HEK293 (cell line): ENCODE data around the gene DST.

ENCODE experiments used
- CTCF ChIA-PET: fragments of 350-600 bp; formaldehyde crosslinking; extraction: SDS; loops from one replicate; lab custom pipeline; 2021; ENCODE audit warnings: antibody characterized with exemption; lab: Yijun Ruan, JAX
- POLR2A ChIA-PET: fragments of 300-600 bp; formaldehyde crosslinking; extraction: SDS; loops from one replicate; lab custom pipeline; 2020; ENCODE audit warnings: antibody characterized with exemption, inconsistent platforms; lab: Yijun Ruan, JAX
- H3K27ac ChIP-seq: fragments of 200-500 bp; sonication (Bioruptor generic); 2 replicates; pipeline ENCODE4 v1.5.1; 2014; ENCODE audit warnings: low read depth, low read length, control low read depth, inconsistent platforms; ENCODE audit errors: extremely low read depth
- H3K36me3 ChIP-seq, 2 experiments: fragments of 200-500 bp in 1 of 2; sonication (Bioruptor generic) in 1 of 2; 1 replicate in 1 of 2; 2 replicates in 1 of 2; pipeline ENCODE4 v1.5.1; 2014 to 2017; ENCODE audit warnings: inconsistent platforms in 2 of 2, low read length in 2 of 2; ENCODE audit not compliant: control insufficient read depth in 2 of 2, insufficient read depth in 1 of 2
- H3K4me1 ChIP-seq: fragments of 200-500 bp; sonication (Bioruptor generic); 2 replicates; pipeline ENCODE4 v1.5.1; 2014; ENCODE audit warnings: mild to moderate bottlenecking, low read length, inconsistent platforms; ENCODE audit not compliant: control insufficient read depth, insufficient read depth
- H3K4me3 ChIP-seq: 2 replicates; pipeline ENCODE4 v1.5.1; 2011; ENCODE audit warnings: low read depth, mild to moderate bottlenecking, control low read depth, low read length, moderate library complexity
- H3K9me3 ChIP-seq: fragments of 200-500 bp; sonication (Bioruptor generic); 2 replicates; pipeline ENCODE4 v1.5.1; 2014; ENCODE audit warnings: low read depth, low read length, inconsistent platforms; ENCODE audit not compliant: control insufficient read depth, insufficient read depth
- GLIS2 ChIP-seq: fragments of 450-650 bp; formaldehyde crosslinking; IDR thresholded peaks from 2 replicates; pipeline ENCODE4 v1.5.1; 2016; ENCODE audit warnings: missing biosample characterization, missing genetic modification characterization
- KLF16 ChIP-seq: fragments of 450-650 bp; formaldehyde crosslinking; IDR thresholded peaks from 2 replicates; pipeline ENCODE4 v1.5.1; 2017; ENCODE audit warnings: missing biosample characterization, missing genetic modification characterization
- OSR2 ChIP-seq: fragments of 450-650 bp; formaldehyde crosslinking; IDR thresholded peaks from 2 replicates; pipeline ENCODE4 v1.5.1; 2016; ENCODE audit warnings: missing biosample characterization, missing genetic modification characterization
- SCRT1 ChIP-seq: fragments of 450-650 bp; formaldehyde crosslinking; IDR thresholded peaks from 2 replicates; pipeline ENCODE4 v1.5.1; 2016; ENCODE audit warnings: missing biosample characterization, missing genetic modification characterization, borderline replicate concordance
- SP3 ChIP-seq: fragments of 450-650 bp; formaldehyde crosslinking; IDR thresholded peaks from 2 replicates; pipeline ENCODE4 v1.5.1; 2016; ENCODE audit warnings: missing biosample characterization, missing genetic modification characterization
- ZBTB8A ChIP-seq: fragments of 450-650 bp; formaldehyde crosslinking; IDR thresholded peaks from 2 replicates; pipeline ENCODE4 v1.5.1; 2016; ENCODE audit warnings: missing biosample characterization, missing genetic modification characterization
- ZEB2 ChIP-seq: fragments of 450-650 bp; formaldehyde crosslinking; IDR thresholded peaks from 2 replicates; pipeline ENCODE4 v1.5.1; 2016; ENCODE audit warnings: missing biosample characterization, missing genetic modification characterization
- ZFHX2 ChIP-seq: fragments of 450-650 bp; formaldehyde crosslinking; conservative IDR thresholded peaks from 2 replicates; pipeline ENCODE4 v1.5.1; 2016; ENCODE audit warnings: missing biosample characterization, missing genetic modification characterization
- ZNF404 ChIP-seq: fragments of 450-650 bp; formaldehyde crosslinking; IDR thresholded peaks from 2 replicates; pipeline ENCODE4 v1.5.1; 2017; ENCODE audit warnings: missing biosample characterization, missing genetic modification characterization
- ZNF600 ChIP-seq: fragments of 450-650 bp; formaldehyde crosslinking; IDR thresholded peaks from 2 replicates; pipeline ENCODE4 v1.5.1; 2016; ENCODE audit warnings: missing biosample characterization, missing genetic modification characterization
- ZNF610 ChIP-seq: fragments of 450-650 bp; formaldehyde crosslinking; IDR thresholded peaks from 2 replicates; pipeline ENCODE4 v1.5.1; 2016; ENCODE audit warnings: missing biosample characterization, missing genetic modification characterization, borderline replicate concordance
- ZNF629 ChIP-seq: fragments of 450-650 bp; formaldehyde crosslinking; IDR thresholded peaks from 2 replicates; pipeline ENCODE4 v1.5.1; 2017; ENCODE audit warnings: missing biosample characterization, missing genetic modification characterization
- ZNF791 ChIP-seq: fragments of 450-650 bp; formaldehyde crosslinking; IDR thresholded peaks from 2 replicates; pipeline ENCODE4 v1.5.1; 2016; ENCODE audit warnings: missing biosample characterization, missing genetic modification characterization
- TF ChIP-seq, protein P1 (sequence below): fragments of 450-650 bp; formaldehyde crosslinking; IDR thresholded peaks from 2 replicates; pipeline ENCODE4 v1.5.1; 2016; ENCODE audit warnings: missing biosample characterization, missing genetic modification characterization, borderline replicate concordance
- TF ChIP-seq, protein P2 (sequence below): fragments of 450-650 bp; formaldehyde crosslinking; IDR thresholded peaks from 2 replicates; pipeline ENCODE4 v1.5.1; 2016; ENCODE audit warnings: missing biosample characterization, missing genetic modification characterization
- TF ChIP-seq, protein P3 (sequence below): fragments of 450-650 bp; formaldehyde crosslinking; IDR thresholded peaks from 2 replicates; pipeline ENCODE4 v1.5.0; 2017; ENCODE audit warnings: missing biosample characterization, missing genetic modification characterization, borderline replicate concordance
- TF ChIP-seq, protein P4 (sequence below): fragments of 450-650 bp; formaldehyde crosslinking; IDR thresholded peaks from 2 replicates; pipeline ENCODE4 v1.5.1; 2017; ENCODE audit warnings: missing biosample characterization, missing genetic modification characterization
- TF ChIP-seq, protein P5 (sequence below): fragments of 450-650 bp; formaldehyde crosslinking; IDR thresholded peaks from 2 replicates; pipeline ENCODE4 v1.5.1; 2016; ENCODE audit warnings: missing biosample characterization, missing genetic modification characterization

Gene DST

DNA sequence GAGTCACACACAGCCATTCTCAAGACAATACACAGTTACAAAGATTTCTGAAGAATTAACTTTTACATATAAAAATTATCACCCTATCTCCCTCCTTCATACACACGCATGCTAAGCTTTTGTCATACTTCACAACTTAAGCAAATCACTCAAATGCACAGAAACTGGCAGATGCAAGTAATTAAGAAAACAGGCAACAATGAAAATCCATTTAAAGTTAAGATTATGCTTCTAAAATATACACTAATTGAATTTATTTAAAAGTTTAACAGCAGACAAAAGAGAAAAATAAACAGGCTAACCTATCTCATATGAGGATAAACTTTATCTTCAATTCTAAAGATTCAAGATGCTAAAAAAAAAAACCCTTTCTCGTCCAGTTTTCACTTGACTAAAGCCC, 68.4 kb downstream of the DST start (continued):
- TF ChIP-seq, protein P1, sequence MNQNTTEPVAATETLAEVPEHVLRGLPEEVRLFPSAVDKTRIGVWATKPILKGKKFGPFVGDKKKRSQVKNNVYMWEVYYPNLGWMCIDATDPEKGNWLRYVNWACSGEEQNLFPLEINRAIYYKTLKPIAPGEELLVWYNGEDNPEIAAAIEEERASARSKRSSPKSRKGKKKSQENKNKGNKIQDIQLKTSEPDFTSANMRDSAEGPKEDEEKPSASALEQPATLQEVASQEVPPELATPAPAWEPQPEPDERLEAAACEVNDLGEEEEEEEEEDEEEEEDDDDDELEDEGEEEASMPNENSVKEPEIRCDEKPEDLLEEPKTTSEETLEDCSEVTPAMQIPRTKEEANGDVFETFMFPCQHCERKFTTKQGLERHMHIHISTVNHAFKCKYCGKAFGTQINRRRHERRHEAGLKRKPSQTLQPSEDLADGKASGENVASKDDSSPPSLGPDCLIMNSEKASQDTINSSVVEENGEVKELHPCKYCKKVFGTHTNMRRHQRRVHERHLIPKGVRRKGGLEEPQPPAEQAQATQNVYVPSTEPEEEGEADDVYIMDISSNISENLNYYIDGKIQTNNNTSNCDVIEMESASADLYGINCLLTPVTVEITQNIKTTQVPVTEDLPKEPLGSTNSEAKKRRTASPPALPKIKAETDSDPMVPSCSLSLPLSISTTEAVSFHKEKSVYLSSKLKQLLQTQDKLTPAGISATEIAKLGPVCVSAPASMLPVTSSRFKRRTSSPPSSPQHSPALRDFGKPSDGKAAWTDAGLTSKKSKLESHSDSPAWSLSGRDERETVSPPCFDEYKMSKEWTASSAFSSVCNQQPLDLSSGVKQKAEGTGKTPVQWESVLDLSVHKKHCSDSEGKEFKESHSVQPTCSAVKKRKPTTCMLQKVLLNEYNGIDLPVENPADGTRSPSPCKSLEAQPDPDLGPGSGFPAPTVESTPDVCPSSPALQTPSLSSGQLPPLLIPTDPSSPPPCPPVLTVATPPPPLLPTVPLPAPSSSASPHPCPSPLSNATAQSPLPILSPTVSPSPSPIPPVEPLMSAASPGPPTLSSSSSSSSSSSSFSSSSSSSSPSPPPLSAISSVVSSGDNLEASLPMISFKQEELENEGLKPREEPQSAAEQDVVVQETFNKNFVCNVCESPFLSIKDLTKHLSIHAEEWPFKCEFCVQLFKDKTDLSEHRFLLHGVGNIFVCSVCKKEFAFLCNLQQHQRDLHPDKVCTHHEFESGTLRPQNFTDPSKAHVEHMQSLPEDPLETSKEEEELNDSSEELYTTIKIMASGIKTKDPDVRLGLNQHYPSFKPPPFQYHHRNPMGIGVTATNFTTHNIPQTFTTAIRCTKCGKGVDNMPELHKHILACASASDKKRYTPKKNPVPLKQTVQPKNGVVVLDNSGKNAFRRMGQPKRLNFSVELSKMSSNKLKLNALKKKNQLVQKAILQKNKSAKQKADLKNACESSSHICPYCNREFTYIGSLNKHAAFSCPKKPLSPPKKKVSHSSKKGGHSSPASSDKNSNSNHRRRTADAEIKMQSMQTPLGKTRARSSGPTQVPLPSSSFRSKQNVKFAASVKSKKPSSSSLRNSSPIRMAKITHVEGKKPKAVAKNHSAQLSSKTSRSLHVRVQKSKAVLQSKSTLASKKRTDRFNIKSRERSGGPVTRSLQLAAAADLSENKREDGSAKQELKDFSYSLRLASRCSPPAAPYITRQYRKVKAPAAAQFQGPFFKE (tag by site-specific recombination), result no peak
- no peak for TF ChIP-seq ZNF610
- TF ChIP-seq ZNF791 (tag by site-specific recombination), result no peak
- TF ChIP-seq ZBTB8A (tag by site-specific recombination), result no peak
- TF ChIP-seq, protein P2, sequence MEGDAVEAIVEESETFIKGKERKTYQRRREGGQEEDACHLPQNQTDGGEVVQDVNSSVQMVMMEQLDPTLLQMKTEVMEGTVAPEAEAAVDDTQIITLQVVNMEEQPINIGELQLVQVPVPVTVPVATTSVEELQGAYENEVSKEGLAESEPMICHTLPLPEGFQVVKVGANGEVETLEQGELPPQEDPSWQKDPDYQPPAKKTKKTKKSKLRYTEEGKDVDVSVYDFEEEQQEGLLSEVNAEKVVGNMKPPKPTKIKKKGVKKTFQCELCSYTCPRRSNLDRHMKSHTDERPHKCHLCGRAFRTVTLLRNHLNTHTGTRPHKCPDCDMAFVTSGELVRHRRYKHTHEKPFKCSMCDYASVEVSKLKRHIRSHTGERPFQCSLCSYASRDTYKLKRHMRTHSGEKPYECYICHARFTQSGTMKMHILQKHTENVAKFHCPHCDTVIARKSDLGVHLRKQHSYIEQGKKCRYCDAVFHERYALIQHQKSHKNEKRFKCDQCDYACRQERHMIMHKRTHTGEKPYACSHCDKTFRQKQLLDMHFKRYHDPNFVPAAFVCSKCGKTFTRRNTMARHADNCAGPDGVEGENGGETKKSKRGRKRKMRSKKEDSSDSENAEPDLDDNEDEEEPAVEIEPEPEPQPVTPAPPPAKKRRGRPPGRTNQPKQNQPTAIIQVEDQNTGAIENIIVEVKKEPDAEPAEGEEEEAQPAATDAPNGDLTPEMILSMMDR (tag by site-specific recombination), result no peak
- no peak for TF ChIP-seq ZFHX2 (tag by site-specific recombination)
- no peak for TF ChIP-seq OSR2 (tag by site-specific recombination)
- TF ChIP-seq, protein P3, sequence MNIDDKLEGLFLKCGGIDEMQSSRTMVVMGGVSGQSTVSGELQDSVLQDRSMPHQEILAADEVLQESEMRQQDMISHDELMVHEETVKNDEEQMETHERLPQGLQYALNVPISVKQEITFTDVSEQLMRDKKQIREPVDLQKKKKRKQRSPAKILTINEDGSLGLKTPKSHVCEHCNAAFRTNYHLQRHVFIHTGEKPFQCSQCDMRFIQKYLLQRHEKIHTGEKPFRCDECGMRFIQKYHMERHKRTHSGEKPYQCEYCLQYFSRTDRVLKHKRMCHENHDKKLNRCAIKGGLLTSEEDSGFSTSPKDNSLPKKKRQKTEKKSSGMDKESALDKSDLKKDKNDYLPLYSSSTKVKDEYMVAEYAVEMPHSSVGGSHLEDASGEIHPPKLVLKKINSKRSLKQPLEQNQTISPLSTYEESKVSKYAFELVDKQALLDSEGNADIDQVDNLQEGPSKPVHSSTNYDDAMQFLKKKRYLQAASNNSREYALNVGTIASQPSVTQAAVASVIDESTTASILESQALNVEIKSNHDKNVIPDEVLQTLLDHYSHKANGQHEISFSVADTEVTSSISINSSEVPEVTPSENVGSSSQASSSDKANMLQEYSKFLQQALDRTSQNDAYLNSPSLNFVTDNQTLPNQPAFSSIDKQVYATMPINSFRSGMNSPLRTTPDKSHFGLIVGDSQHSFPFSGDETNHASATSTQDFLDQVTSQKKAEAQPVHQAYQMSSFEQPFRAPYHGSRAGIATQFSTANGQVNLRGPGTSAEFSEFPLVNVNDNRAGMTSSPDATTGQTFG (tag by site-specific recombination), result no peak
- TF ChIP-seq GLIS2, result no peak
- TF ChIP-seq ZNF600, result no peak
- TF ChIP-seq, protein P4, sequence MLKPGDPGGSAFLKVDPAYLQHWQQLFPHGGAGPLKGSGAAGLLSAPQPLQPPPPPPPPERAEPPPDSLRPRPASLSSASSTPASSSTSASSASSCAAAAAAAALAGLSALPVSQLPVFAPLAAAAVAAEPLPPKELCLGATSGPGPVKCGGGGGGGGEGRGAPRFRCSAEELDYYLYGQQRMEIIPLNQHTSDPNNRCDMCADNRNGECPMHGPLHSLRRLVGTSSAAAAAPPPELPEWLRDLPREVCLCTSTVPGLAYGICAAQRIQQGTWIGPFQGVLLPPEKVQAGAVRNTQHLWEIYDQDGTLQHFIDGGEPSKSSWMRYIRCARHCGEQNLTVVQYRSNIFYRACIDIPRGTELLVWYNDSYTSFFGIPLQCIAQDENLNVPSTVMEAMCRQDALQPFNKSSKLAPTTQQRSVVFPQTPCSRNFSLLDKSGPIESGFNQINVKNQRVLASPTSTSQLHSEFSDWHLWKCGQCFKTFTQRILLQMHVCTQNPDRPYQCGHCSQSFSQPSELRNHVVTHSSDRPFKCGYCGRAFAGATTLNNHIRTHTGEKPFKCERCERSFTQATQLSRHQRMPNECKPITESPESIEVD, result no peak
- no peak for TF ChIP-seq SP3 (tag by site-specific recombination)

DNA sequence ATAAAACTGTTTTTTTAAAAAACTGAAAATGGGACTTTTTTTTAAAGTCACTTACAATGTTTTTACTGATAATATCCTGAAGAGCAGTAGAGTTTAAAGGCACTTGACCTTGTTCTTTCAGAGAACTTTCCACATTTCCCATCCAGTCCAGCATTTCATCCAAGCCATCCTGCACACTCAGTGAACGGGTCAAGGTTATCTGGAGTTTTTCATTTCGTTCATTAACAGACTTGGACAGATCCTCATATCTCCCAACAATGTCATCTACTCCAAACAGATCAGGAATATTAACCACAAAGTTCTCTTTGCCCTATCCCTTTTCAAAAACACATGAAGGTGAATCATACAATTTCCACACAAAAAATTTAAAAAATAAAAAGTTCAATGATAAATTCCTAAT, 69.1 kb downstream of the DST start:
- ChIA-PET CTCF (interaction anchor here (0.5 to 1.4 kb wide), 6 partner anchors 19 to 259 kb away, joined by 3 to 6 read pairs (median 4); no protein-coding TSS in a partner anchor), POLR2A (no interaction called here)
- Histone ChIP-seq H3K36me3 (peaks cover 2 to 3% of the 10 kb centered on the region in 2 experiments; a peak in 2 of 3 replicates), H3K4me1 (peaks cover 3% of the 10 kb centered on the region; the same call in 1 of the 2 replicates), H3K4me3 (no peak overlapping the region), H3K27ac (no peak overlapping the region), H3K9me3 (no peaks in the 10 kb centered on the region)
- TF ChIP-seq SCRT1 (no peak), ZEB2 (tag by site-specific recombination) (no peak), ZNF404 (tag by site-specific recombination) (no peak), ZNF629 (tag by site-specific recombination) (no peak), KLF16 (tag by site-specific recombination) (no peak)
- TF ChIP-seq, protein P5, sequence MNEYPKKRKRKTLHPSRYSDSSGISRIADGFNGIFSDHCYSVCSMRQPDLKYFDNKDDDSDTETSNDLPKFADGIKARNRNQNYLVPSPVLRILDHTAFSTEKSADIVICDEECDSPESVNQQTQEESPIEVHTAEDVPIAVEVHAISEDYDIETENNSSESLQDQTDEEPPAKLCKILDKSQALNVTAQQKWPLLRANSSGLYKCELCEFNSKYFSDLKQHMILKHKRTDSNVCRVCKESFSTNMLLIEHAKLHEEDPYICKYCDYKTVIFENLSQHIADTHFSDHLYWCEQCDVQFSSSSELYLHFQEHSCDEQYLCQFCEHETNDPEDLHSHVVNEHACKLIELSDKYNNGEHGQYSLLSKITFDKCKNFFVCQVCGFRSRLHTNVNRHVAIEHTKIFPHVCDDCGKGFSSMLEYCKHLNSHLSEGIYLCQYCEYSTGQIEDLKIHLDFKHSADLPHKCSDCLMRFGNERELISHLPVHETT (tag by site-specific recombination), result no peak
